IMR-90 (cell line): Measurements from ENCODE around the gene CDK6. TPM values are rescaled to one million over a fixed set of nuclear protein-coding genes. Genes with fewer than 3 reads are reported as not detected.

Experiments
- ATAC-seq: fragments of 200-7000 bp; cut with Tn5 transposase; 2 replicates; pipeline ENCODE4 v1.9.1; 2020; ENCODE audit warnings: low read depth, mild to moderate bottlenecking, moderate library complexity
- BruUV-seq: library from RNA; stranded (reverse); fragments of 400-500 nt; replicated peaks from 2 replicates; lab custom pipeline; 2021; lab: Mats Ljungman, UMichigan
- CTCF ChIA-PET: fragments of 300-600 bp; formaldehyde crosslinking; extraction: SDS; loops from one replicate; lab custom pipeline; 2021; ENCODE audit warnings: antibody characterized with exemption; lab: Yijun Ruan, JAX
- POLR2A ChIA-PET: fragments of 300-600 bp; sonication (Branson Sonifier 250); formaldehyde crosslinking; loops from one replicate; lab custom pipeline; 2022; ENCODE audit warnings: antibody characterized with exemption; ENCODE audit not compliant: unreplicated experiment; lab: Charles Lee
- DNase-seq: peaks from one replicate; pipeline ENCODE4 v3.0.0; 2013
- H2AFZ ChIP-seq: replicated peaks from 2 replicates; pipeline ENCODE3; 2013; ENCODE audit warnings: low read length, mild to moderate bottlenecking; ENCODE audit not compliant: poor library complexity
- H2AK5ac ChIP-seq: 2 replicates; pipeline ENCODE4 v1.6.1; 2013; ENCODE audit warnings: low read depth, low read length, inconsistent platforms
- H2AK9ac ChIP-seq: replicated peaks from 2 replicates; pipeline ENCODE3; 2013; ENCODE audit warnings: mild to moderate bottlenecking, low read depth, low read length, moderate library complexity; ENCODE audit not compliant: poor library complexity
- H2BK120ac ChIP-seq: 2 replicates; pipeline ENCODE4 v1.6.1; 2013; ENCODE audit warnings: low read depth, low read length, inconsistent platforms
- H2BK15ac ChIP-seq: 3 replicates; pipeline ENCODE4 v1.6.1; 2013; ENCODE audit warnings: low read depth, low read length, inconsistent platforms
- H2BK20ac ChIP-seq: 2 replicates; pipeline ENCODE4 v1.6.1; 2013; ENCODE audit warnings: low read depth, mild to moderate bottlenecking, inconsistent platforms, low read length, moderate library complexity
- H2BK5ac ChIP-seq: 2 replicates; pipeline ENCODE4 v1.6.1; 2013; ENCODE audit warnings: mild to moderate bottlenecking, low read depth, low read length, inconsistent platforms; ENCODE audit not compliant: poor library complexity, severe bottlenecking
- H3K14ac ChIP-seq: replicated peaks from 2 replicates; pipeline ENCODE4 v1.6.1; 2013; ENCODE audit warnings: low read depth, low read length, inconsistent platforms
- H3K18ac ChIP-seq: 2 replicates; pipeline ENCODE4 v1.6.1; 2013; ENCODE audit warnings: low read depth, low read length, control low read depth
- H3K23ac ChIP-seq: 2 replicates; pipeline ENCODE4 v1.6.1; 2013; ENCODE audit warnings: low read depth, low read length, inconsistent platforms
- H3K27ac ChIP-seq: 2 replicates; pipeline ENCODE4 v1.5.1; 2013; ENCODE audit warnings: mild to moderate bottlenecking, control low read depth, low read length; ENCODE audit not compliant: insufficient read depth
- H3K27me3 ChIP-seq: 2 replicates; pipeline ENCODE4 v1.6.1; 2013; ENCODE audit warnings: low read length; ENCODE audit not compliant: control insufficient read depth, insufficient read depth
- H3K36me3 ChIP-seq: 2 replicates; pipeline ENCODE4 v1.6.1; 2013; ENCODE audit warnings: low read length, mixed read lengths; ENCODE audit not compliant: control insufficient read depth, insufficient read depth
- H3K4ac ChIP-seq: 2 replicates; pipeline ENCODE4 v1.6.1; 2013; ENCODE audit warnings: low read depth, low read length, inconsistent platforms
- H3K4me1 ChIP-seq: 2 replicates; pipeline ENCODE4 v1.6.1; 2013; ENCODE audit warnings: low read length, mixed read lengths; ENCODE audit not compliant: control insufficient read depth, insufficient read depth
- H3K4me2 ChIP-seq: 2 replicates; pipeline ENCODE4 v1.6.1; 2013; ENCODE audit warnings: low read depth, mild to moderate bottlenecking, control low read depth, low read length, moderate library complexity
- H3K4me3 ChIP-seq: 2 replicates; pipeline ENCODE4 v1.5.1; 2013; ENCODE audit warnings: low read depth, mild to moderate bottlenecking, control low read depth, low read length, moderate library complexity; ENCODE audit not compliant: insufficient read depth
- H3K56ac ChIP-seq: 2 replicates; pipeline ENCODE4 v1.6.1; 2013; ENCODE audit warnings: low read length, inconsistent platforms; ENCODE audit not compliant: insufficient read depth; ENCODE audit errors: extremely low read depth
- H3K79me1 ChIP-seq, 2 experiments: 2 replicates each; pipeline ENCODE4 v1.6.1; 2013; ENCODE audit warnings: low read length in 2 of 2, inconsistent platforms in 1 of 2, low read depth in 1 of 2
- H3K9ac ChIP-seq: 2 replicates; pipeline ENCODE4 v1.6.1; 2013; ENCODE audit warnings: low read depth, low read length, control low read depth
- H3K9me1 ChIP-seq: 2 replicates; pipeline ENCODE4 v1.6.1; 2013; ENCODE audit warnings: low read length, inconsistent platforms; ENCODE audit not compliant: insufficient read depth
- H3K9me3 ChIP-seq: 2 replicates; pipeline ENCODE4 v1.6.1; 2013; ENCODE audit warnings: low read length; ENCODE audit not compliant: control insufficient read depth, insufficient read depth
- H4K20me1 ChIP-seq: 2 replicates; pipeline ENCODE4 v1.6.1; 2013; ENCODE audit warnings: low read length, inconsistent platforms; ENCODE audit not compliant: insufficient read depth
- H4K5ac ChIP-seq: 2 replicates; pipeline ENCODE4 v1.6.1; 2013; ENCODE audit warnings: mild to moderate bottlenecking, low read depth, low read length, control low read depth
- H4K8ac ChIP-seq, 2 experiments: 2 replicates each; pipeline ENCODE4 v1.6.1; 2013; ENCODE audit warnings: low read depth in 2 of 2, low read length in 2 of 2, control low read depth in 1 of 2, inconsistent platforms in 1 of 2
- H4K91ac ChIP-seq: 2 replicates; pipeline ENCODE4 v1.6.1; 2013; ENCODE audit warnings: low read depth, low read length, inconsistent platforms; ENCODE audit not compliant: insufficient read depth
- BHLHE40 ChIP-seq: fragments of 150-350 bp; IDR thresholded peaks from 2 replicates; pipeline ENCODE4 v1.6.1; 2016; ENCODE audit warnings: mild to moderate bottlenecking, low read depth, low read length
- CEBPB ChIP-seq: IDR thresholded peaks from 2 replicates; pipeline ENCODE4 v1.6.1; 2012; ENCODE audit warnings: low read depth, low read length, improper control_type of control experiment
- CTCF ChIP-seq: conservative IDR thresholded peaks from 2 replicates; pipeline ENCODE4 v1.5.1; 2012; ENCODE audit warnings: mild to moderate bottlenecking, low read depth, low read length, improper control_type of control experiment
- FOS ChIP-seq: fragments of 150-350 bp; IDR thresholded peaks from 2 replicates; pipeline ENCODE4 v1.6.1; 2016; ENCODE audit warnings: low read depth, low read length
- MAFK ChIP-seq: IDR thresholded peaks from 2 replicates; pipeline ENCODE4 v1.6.1; 2012; ENCODE audit warnings: low read depth, low read length, improper control_type of control experiment
- MAZ ChIP-seq: IDR thresholded peaks from 2 replicates; pipeline ENCODE4 v1.6.1; 2012; ENCODE audit warnings: low read depth, mild to moderate bottlenecking, low read length, improper control_type of control experiment, moderate library complexity, borderline replicate concordance
- MXI1 ChIP-seq: IDR thresholded peaks from 2 replicates; pipeline ENCODE4 v1.6.1; 2012; ENCODE audit warnings: low read depth, mild to moderate bottlenecking, low read length, moderate library complexity, borderline replicate concordance
- RAD21 ChIP-seq: IDR thresholded peaks from 2 replicates; pipeline ENCODE4 v1.6.1; 2012; ENCODE audit warnings: low read length, improper control_type of control experiment
- RCOR1 ChIP-seq: IDR thresholded peaks from 2 replicates; pipeline ENCODE4 v1.6.1; 2012; ENCODE audit warnings: mild to moderate bottlenecking, low read length, improper control_type of control experiment; ENCODE audit not compliant: insufficient replicate concordance
- RFX5 ChIP-seq: IDR thresholded peaks from 2 replicates; pipeline ENCODE4 v1.8.0; 2012; ENCODE audit warnings: low read depth, mild to moderate bottlenecking, low read length, moderate library complexity
- SMC3 ChIP-seq: fragments of 150-350 bp; IDR thresholded peaks from 2 replicates; pipeline ENCODE4 v1.6.1; 2016; ENCODE audit warnings: low read depth, mild to moderate bottlenecking, antibody characterized with exemption, low read length, moderate library complexity
- USF2 ChIP-seq: fragments of 150-350 bp; IDR thresholded peaks from 2 replicates; pipeline ENCODE4 v1.6.1; 2017; ENCODE audit warnings: mild to moderate bottlenecking, antibody characterized with exemption, low read length, low read depth
- WGBS, 2 experiments: methylation state at CpG; one replicate each; pipeline versions ENCODE4 v1.1.5 to v1.1.7; 2013; ENCODE audit warnings: missing lambda C conversion rate in 2 of 2; ENCODE audit not compliant: insufficient read length in 1 of 2; ENCODE audit errors: extremely low coverage in 2 of 2; 5-methylcytosine and 5-hydroxymethylcytosine counted together
- dilution Hi-C: fragments of 300-500 bp; cut with HindIII; formaldehyde crosslinking; loops from one replicate; pipeline ENCODE4 v1.14.3; 2018; ENCODE audit warnings: low sequenced_read_pairs; ENCODE audit not compliant: unreplicated experiment
- in situ Hi-C: fragments of 300-500 bp; cut with MboI; formaldehyde crosslinking; loops from 3 replicates; pipeline ENCODE4 v1.14.3; 2019; ENCODE audit warnings: low sequenced_read_pairs, inconsistent platforms, mixed read lengths
- intact Hi-C: fragments of 100-400 bp; cut with micrococcal nuclease; formaldehyde crosslinking; loops from 2 replicates; pipeline ENCODE4 v1.10.0; 2022
- polyA plus RNA-seq, 3 experiments: library from polyadenylated mRNA; depleted of rRNA; stranded (reverse); fragments of >200 nt; gene quantifications; 2 replicates each; pipeline ENCODE4 v1.2.3, GENCODE V29; 2012; ENCODE audit warnings: low replicate concordance in 1 of 3
- total RNA-seq: library from RNA; depleted of rRNA; stranded (reverse); fragments of >200 nt; gene quantifications from 2 replicates; pipeline ENCODE4 v1.2.3, GENCODE V29; 2012

The CDK6 gene
- total and polyA plus RNA-seq, 2 of the 4 experiments (the other 2 are of a cell fraction): 21.5 to 195 TPM

- Histone ChIP-seq H2BK120ac (no peak overlapping the region), H3K9ac (no peak overlapping the region), H3K27ac (no peak overlapping the region), H3K79me1 (peaks cover 39 to 79% of the 10 kb centered on the region in 2 experiments), H3K4me2 (no peak overlapping the region), H3K9me1 (peaks cover 10% of the 10 kb centered on the region), H4K91ac (no peak overlapping the region), H3K4ac (no peak overlapping the region), H3K27me3 (no peaks in the 10 kb centered on the region), H2AFZ (no peak overlapping the region), H3K9me3 (no peaks in the 10 kb centered on the region), H2BK15ac (no peak overlapping the region), H3K4me3 (no peak overlapping the region), H3K23ac (no peak overlapping the region), H3K4me1 (peaks cover 12% of the 10 kb centered on the region), H4K20me1 (peaks cover 23% of the 10 kb centered on the region; the same call in 1 of the 2 replicates), H3K56ac (no peak overlapping the region), H2AK5ac (no peak overlapping the region), H4K8ac (no peak overlapping the region), H4K5ac (no peak overlapping the region), H2BK5ac (no peak overlapping the region), H2AK9ac (no peak overlapping the region), H3K14ac (no peak overlapping the region), H2BK20ac (no peak overlapping the region), H3K36me3 (peaks cover 13% of the 10 kb centered on the region), H3K18ac (no peak overlapping the region)
- in situ Hi-C loops (no loop called here), dilution Hi-C loops (no loop called here), intact Hi-C loops (no loop called here)
- ChIA-PET POLR2A (no interaction called here), CTCF (no interaction called here)
- 92% methylated on average over 2 of the region's 2 CpGs; no CpG with 5 or more reads in 1 of the 2 experiments for WGBS, 2 experiments
- no peak for DNase-seq
- TF ChIP-seq CEBPB (no peak), MAZ (no peak), BHLHE40 (no peak), USF2 (no peak), RFX5 (no peak), CTCF (no peak), FOS (no peak), RCOR1 (no peak), MXI1 (no peak), RAD21 (no peak), MAFK (no peak), SMC3 (no peak)
- no peak for ATAC-seq
- no TSS peak for BruUV-seq
These were observed 106.6 kb downstream of the CDK6 start for GRCh38 chr7:92729751-92730150.
